NCI-H187 treated with DMSO at 0.1 percent for 48 hours (cell line): Measurements from ENCODE around the gene INTS4.
"Not testable (repeated sequence)": the region's sequence is repeated elsewhere in the genome, so short reads cannot be mapped to it uniquely, and the experiment has no call there.

Source experiments
- DNase-seq: peaks from one replicate; lab custom pipeline; 2025; lab: John Stamatoyannopoulos, UW

The INTS4 gene

GRCh38 chr11:77879218-77879617, 115.2 kb downstream of the INTS4 start:
- DNase-seq = no peak

GRCh38 chr11:77878247-77878646, 116.2 kb downstream of the INTS4 start:
- not testable (repeated sequence) for DNase-seq

- DNase-seq = no peak
These were observed 118.4 kb downstream of the INTS4 start for GRCh38 chr11:77876045-77876444.

GRCh38 chr11:77874206-77874605, 120.3 kb downstream of the INTS4 start:
- DNase-seq = no peak

GRCh38 chr11:77873345-77873744, 121.1 kb downstream of the INTS4 start:
- DNase-seq = no peak

GRCh38 chr11:77871855-77872254, 122.6 kb downstream of the INTS4 start:
- no peak for DNase-seq

- no peak for DNase-seq
These were observed 125.7 kb downstream of the INTS4 start for GRCh38 chr11:77868744-77869143.

- DNase-seq = no peak
These were observed 128.1 kb downstream of the INTS4 start for GRCh38 chr11:77866336-77866735.

- DNase-seq = no peak
These were observed 128.7 kb downstream of the INTS4 start for GRCh38 chr11:77865805-77866204.

GRCh38 chr11:77861444-77861843, 133.0 kb downstream of the INTS4 start:
- DNase-seq = not testable (repeated sequence)

GRCh38 chr11:77857906-77858457, 136.5 kb downstream of the INTS4 start:
- not testable (repeated sequence) for DNase-seq

GRCh38 chr11:77854838-77855237, 139.6 kb downstream of the INTS4 start:
- DNase-seq = no peak

- no peak for DNase-seq
These were observed 143.0 kb downstream of the INTS4 start for GRCh38 chr11:77851503-77851902.

GRCh38 chr11:77843700-77844099, 150.8 kb downstream of the INTS4 start:
- DNase-seq = not testable (repeated sequence)

- no peak for DNase-seq
These were observed 151.9 kb downstream of the INTS4 start for GRCh38 chr11:77842441-77843121.

- DNase-seq = no peak
These were observed 161.2 kb downstream of the INTS4 start for GRCh38 chr11:77833302-77833701.

- no peak for DNase-seq
These were observed 165.5 kb downstream of the INTS4 start for GRCh38 chr11:77828926-77829325.
